CD4-positive, alpha-beta memory T cell (primary cell): Measurements from ENCODE around the gene SLC22A13. TPM values are rescaled to one million over a fixed set of nuclear protein-coding genes. Genes with fewer than 3 reads are reported as not detected.

Experiments used
- polyA plus RNA-seq, 2 donors: library from polyadenylated mRNA; unstranded; fragments of 300-500 nt; fragmentation: Illumina TruSeq; gene quantifications; one replicate each; pipeline ENCODE4 v1.2.3, GENCODE V29; 2021
- total RNA-seq, 2 experiments: library from RNA; stranded (reverse); gene quantifications; one replicate each; pipeline ENCODE4 v1.2.3, GENCODE V29; 2021

SLC22A13 gene
- total and polyA plus RNA-seq, 4 experiments from 2014 or later: 0.18 to 0.67 (median 0.44) TPM; not detected in 1

Other genes starting within 250 kb of the SLC22A13 start
- 10 to 100 TPM; 81.2 to 93.9 TPM for gene PLCD1, start 236.2 kb upstream of the SLC22A13 start, total RNA-seq
- 10 to 100 TPM; 38.4 to 41.2 TPM for gene PLCD1, start 236.2 kb upstream of the SLC22A13 start, polyA plus RNA-seq
- gene DLEC1, start 226.6 kb upstream of the SLC22A13 start, total RNA-seq: 10 to 100 TPM; 13.2 to 15.1 TPM
- 1 to 10 TPM in 1 of 2 donors, under 1 TPM in 1; 0.49 to 1.3 TPM for gene DLEC1, start 226.6 kb upstream of the SLC22A13 start, polyA plus RNA-seq
- gene ACAA1, start 128.7 kb upstream of the SLC22A13 start, total RNA-seq: 10 to 100 TPM; 78.7 to 82.8 TPM
- gene ACAA1, start 128.7 kb upstream of the SLC22A13 start, polyA plus RNA-seq: 10 to 100 TPM; 52.4 to 76.3 TPM
- 10 to 100 TPM; 50.5 to 57.4 TPM for gene MYD88, start 127.2 kb upstream of the SLC22A13 start, total RNA-seq
- 100 to 1,000 TPM; 104 to 129 TPM for gene MYD88, start 127.2 kb upstream of the SLC22A13 start, polyA plus RNA-seq
- gene OXSR1, start 100.3 kb upstream of the SLC22A13 start, total RNA-seq: 10 to 100 TPM; 39.6 to 43.9 TPM
- gene OXSR1, start 100.3 kb upstream of the SLC22A13 start, polyA plus RNA-seq: 10 to 100 TPM; 13.3 to 18.0 TPM
- gene SLC22A14, start 16.5 kb downstream of the SLC22A13 start, total RNA-seq: not detected
- gene SLC22A14, start 16.5 kb downstream of the SLC22A13 start, polyA plus RNA-seq: under 1 TPM in 1 of 2 donors, not detected in 1; 0.10 TPM
- under 1 TPM; 0.47 to 0.61 TPM for gene XYLB, start 81.0 kb downstream of the SLC22A13 start, total RNA-seq
- gene XYLB, start 81.0 kb downstream of the SLC22A13 start, polyA plus RNA-seq: under 1 TPM; 0.22 to 0.47 TPM
- 10 to 100 TPM; 12.3 to 13.2 TPM for gene ACVR2B, start 188.1 kb downstream of the SLC22A13 start, total RNA-seq
- gene ACVR2B, start 188.1 kb downstream of the SLC22A13 start, polyA plus RNA-seq: 1 to 10 TPM in 1 of 2 donors, under 1 TPM in 1; 0.44 to 2.0 TPM
- gene EXOG, start 230.5 kb downstream of the SLC22A13 start, total RNA-seq: 10 to 100 TPM; 29.3 to 33.3 TPM
- gene EXOG, start 230.5 kb downstream of the SLC22A13 start, polyA plus RNA-seq: 10 to 100 TPM in 1 of 2 donors, 1 to 10 TPM in 1; 2.6 to 13.6 TPM